Left hindlimb (tissue), 1 donor: ENCODE measurements around the gene ERMP1.
"Not testable (repeated sequence)": the region's sequence is repeated elsewhere in the genome, so short reads cannot be mapped to it uniquely, and the experiment has no call there.

Experiments
- DNase-seq: peaks from one replicate; pipeline ENCODE4 v3.0.0-alpha.2; 2018

Gene ERMP1

DNA sequence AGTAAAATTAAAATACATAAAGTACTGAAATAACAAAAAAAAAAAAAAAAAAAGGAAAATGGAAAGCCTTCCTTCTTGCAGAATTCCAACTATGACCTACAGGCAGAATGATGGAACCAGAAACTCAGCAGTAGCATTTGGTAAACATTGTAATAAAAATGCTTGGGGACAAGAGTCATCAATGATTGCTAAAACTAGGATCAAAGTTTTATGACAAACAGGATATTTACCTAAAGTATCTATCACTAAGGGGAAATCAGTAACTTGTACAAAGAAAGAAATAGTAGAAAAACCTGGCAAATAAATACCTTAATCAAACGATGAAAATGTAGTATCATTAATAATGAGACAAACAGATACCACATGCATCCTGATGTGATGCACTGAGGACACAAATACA is 17.5 kb downstream of the ERMP1 start:
- no peak for DNase-seq

- DNase-seq: no peak
These were observed 19.1 kb downstream of the ERMP1 start for GRCh38 chr9:5813824-5814223.

DNA sequence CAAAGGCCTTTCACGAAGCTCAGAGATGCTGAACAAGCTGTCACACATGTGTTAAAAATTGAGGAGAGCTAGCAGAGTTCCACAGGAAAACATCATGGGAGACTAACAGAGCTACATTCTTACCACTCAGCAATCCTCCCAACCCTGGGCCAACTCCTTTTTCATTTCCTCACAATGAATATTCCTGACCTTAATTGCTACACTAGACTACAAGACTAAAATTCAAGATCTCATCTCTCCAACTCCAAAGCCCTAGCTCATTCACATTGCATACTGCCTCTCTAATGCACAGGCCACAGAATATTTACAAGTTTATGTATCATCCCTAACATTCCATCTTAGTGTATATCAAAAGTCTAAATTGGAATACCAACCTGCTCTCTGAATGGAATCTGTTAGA is 21.2 kb downstream of the ERMP1 start:
- DNase-seq: no peak

DNA sequence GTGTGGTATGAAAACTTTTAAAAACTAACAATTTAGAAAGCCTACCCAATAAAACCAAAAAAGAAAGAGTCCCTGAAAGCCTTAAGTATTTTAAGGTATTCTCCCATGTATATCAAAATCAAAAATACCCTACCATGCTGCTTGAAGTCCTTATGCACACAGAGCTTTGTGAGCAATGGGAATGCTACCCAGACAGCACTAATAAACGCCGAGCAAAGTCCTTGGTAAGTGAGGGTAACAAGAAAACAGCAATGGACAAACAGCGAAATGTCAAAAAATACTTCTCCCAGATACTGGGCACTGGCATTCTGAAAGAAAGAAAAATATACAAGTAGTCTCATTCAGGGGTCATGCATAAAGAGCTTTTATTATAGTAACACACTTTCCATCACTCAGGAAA is 27.4 kb downstream of the ERMP1 start:
- no peak for DNase-seq

DNA sequence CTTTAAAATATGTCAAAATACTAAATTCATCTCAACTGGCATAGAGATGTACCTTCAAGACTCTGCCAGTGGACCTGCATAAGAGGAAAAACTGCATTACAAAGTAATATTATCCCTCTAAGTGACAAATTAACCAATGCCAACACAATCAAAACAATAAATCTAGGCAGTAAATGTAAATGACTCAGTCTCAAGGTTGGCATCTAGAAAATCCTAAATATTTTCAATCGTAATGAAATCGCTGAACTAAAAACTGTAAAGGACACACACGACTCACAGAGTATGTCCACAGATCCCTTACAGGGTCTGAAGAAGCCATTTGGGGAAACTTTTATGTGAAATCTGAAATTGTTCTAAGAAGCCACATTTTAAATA is 31.2 kb downstream of the ERMP1 start:
- no peak for DNase-seq

GRCh38 chr9:5800969-5801738 is 31.8 kb downstream of the ERMP1 start:
- no peak for DNase-seq

GRCh38 chr9:5800378-5800777 is 32.5 kb downstream of the ERMP1 start:
- DNase-seq: not testable (repeated sequence)

DNA sequence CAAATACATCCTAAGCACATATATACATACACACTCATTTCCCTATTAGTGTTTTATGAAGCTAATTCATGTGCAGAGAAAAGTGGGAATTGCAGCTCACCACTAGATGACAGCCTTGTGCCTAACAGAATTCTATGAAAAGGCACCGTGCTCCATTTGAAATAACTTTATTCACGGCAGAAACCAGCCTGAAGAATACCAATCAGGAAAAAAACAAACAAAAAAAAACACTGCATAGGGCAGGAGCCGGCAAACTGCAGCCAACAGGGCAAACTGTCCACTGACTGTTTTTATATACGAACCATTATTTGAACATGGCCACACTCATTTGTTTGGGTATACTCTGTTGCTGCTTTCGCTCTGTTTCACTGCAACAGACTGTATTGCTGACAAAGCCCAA is 33.6 kb downstream of the ERMP1 start:
- no peak for DNase-seq

DNA sequence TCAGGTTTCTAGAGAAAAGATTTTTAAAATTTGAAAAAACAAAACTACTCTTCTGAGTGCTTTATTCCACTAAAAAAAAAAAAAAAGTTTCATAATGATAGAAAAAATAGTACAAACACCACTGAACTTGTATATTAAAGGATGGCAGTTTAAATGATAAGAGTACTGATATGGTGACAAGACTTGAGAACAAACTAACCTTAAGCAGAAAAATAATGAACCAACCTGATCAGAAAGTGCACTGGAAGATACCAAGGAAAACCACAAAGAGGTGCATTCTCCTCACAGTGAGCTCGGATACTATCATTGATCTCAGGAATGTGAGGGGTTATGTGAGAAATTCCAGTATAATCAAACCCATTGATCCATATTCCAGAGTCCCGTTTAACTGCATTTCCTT is 34.3 kb downstream of the ERMP1 start:
- DNase-seq: no peak

DNA sequence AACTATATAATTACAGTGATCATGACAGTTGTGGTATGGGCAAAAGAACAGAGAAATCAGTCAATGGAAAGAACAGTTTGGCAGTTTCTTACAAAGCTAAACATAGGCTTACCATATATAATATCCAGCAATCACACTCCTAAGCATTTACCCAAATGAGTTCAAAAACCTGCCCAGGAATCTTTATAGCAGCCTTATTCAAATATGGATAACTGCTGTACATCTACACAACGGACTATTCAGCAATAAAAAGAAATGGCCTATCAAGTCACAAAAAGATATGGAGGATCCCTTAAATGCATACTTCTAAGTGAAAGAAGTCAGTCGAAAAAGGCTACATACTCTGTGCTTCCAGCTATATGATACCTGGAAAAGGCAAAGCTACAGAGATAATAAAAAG is 36.6 kb downstream of the ERMP1 start:
- no peak for DNase-seq

DNA sequence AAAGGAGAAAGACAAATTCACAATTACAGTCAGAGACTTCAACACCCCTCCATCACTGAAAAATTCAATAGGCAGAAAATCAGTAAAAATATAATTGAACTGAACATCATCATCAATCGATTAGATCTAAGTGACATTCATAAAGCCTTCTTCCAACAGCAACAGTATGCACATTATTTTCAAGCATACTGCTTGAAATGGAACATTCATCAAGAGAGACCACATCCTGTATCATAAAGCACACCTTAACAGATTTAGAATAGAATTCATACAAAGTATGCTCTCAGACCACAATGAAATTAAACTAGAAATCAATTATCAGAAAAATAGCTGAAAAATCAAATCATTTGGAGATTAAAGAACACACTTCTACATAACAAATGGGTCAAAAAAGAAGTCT is 39.1 kb downstream of the ERMP1 start:
- DNase-seq: no peak

DNA sequence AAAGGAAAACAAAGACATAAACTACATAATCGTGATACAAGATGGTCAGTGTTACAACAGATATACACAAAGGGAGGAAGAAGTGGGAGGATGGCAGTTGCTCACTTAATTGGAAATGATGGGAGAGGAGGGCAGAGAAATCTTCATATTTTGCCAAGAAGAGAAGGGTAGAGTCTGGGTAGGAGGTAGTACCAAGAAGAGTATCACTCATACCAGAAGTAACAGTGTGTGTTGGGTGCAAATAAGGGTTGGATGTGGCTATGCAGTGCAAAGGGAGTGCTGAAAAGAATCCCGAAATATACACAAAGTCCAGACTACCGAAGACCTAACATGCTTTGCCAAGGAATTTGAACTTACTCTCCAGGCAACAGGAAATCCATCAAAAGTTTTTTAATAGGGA is 41.0 kb downstream of the ERMP1 start:
- no peak for DNase-seq

DNA sequence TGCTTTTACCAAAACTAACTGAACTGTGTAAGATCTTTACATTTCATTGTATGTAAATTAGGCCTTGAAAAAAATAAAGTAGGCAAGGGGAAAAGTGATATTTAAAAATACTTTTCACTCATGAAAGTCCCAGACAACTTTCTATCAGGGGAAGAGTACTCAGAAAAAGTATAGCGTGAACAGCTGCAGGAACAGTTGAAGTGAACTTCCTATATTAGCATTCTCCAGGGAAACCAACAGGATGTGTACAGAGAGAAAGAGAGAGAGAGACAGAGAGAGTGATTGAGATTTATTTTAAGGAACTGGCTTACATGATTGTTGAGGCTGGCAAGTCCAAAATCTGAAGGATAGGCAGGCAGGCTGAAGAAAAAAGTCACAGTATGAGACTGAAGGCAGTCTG is 42.0 kb downstream of the ERMP1 start:
- no peak for DNase-seq

DNA sequence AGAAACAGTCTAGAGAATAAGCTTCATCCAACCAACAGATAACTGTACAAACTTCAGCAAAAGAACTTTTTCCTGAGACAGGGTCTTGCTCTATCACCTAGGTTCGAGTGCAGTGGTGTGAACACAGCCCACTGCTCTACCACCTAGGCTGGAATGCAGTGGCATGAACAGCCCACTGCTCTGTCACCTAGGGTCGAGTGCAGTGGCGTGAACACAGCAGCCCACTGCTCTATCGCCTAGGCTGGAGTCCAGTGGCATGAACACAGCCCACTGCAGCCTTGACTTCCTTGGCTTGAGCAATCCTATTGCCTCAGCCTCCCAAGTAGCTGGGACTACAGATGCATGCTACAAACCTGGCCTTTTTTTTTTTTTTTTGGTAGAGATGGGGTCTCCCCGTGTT is 43.4 kb downstream of the ERMP1 start:
- DNase-seq: no peak

DNA sequence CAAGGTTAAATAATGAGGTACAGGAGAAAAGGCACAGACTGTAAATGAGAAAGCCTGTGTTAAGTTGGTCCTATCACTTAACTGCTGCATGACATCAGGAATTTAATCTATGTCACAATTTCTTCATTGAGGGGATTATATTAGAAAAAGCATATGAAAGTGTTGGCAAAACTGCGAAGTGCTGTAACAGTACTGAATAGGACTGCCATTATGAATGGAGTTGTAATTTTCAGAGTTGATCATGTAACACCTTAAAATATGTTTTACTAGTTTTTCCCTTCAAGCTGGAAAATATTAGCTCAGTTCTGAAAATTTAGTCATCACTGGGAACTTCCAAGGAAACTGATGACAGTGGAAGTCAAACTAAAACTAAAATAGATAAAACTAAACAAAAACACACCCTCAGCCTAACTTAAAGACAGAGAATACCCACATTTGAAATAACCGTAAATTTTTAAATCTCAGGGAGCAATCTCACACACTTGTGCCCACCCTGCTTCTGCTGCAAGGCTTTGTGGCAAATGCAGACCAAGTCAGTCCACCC is 45.1 kb downstream of the ERMP1 start:
- no peak for DNase-seq

GRCh38 chr9:5787220-5787619 is 45.7 kb downstream of the ERMP1 start:
- no peak for DNase-seq

DNA sequence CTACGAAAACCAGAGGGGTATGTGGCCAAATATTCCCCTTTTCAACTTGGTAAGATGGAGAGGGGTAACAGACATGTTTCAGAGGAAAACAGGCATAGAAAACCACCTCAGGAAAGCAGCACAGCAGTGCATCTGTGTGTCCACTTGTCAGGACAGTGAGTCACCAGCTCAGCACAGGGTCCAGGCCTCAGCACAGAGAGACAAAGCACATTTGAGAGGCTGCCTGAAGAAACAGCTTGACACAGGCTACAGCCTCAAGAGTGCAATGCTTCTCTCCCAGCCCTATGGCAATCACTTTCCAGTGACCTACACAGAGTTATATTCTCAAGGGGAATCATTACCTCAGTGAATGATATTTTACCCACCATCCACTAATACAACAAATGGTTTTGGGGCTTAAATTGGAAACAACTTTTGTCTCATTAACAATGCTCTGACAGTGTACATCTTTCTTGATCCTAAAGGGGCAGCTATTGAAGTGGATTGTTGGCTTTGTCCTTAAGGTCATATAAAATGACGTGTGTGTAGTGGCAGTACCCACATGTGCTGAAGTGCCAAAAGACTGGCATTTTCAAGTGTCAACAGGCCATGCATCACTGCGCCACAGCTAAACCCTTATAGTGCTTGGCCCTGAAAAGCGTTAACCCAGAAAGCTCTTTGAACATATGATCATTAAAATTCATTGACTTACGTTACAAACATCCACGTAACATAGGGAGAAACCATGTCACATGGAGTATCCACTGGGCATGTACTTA is 46.4 kb downstream of the ERMP1 start:
- no peak for DNase-seq

- no peak for DNase-seq
These were observed 48.2 kb downstream of the ERMP1 start for GRCh38 chr9:5784526-5785315.

DNA sequence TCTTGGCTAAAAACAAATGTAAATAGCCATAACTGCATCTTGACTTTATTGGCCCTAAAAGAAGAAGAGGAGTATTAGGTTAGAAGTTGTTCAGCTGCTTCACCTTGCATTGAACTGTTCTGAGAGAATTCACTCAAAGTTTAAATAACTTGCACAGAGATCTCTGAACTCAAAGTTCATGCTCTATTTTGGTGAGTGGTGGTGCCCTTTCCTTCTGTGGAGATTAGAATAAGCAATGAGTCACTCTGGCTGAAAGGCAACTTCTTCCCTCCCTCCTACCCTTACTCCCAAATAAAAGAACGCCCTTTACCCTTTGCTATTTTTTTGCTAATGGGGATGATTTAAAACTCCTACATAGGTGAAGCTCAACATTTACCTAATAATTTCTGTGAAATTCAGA is 48.9 kb downstream of the ERMP1 start:
- DNase-seq: no peak

DNA sequence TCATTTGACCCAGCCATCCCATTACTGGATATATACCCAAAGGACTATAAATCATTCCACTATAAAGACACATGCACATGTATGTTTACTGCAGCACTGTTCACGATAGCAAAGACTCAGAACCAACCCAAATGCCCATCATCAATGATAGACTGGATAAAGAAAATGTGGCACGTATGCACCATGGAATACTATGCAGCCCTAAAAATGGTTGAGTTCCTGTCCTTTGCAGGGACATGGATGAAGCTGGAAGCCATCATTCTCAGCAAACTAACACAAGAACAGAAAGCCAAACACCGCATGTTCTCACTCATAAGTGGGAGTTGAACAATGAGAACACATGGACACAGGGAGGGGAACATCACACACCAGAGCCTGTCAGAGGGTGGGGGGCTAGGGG is 49.5 kb downstream of the ERMP1 start:
- not testable (repeated sequence) for DNase-seq

GRCh38 chr9:5779705-5780218 is 53.2 kb downstream of the ERMP1 start:
- not testable (repeated sequence) for DNase-seq

GRCh38 chr9:5778805-5779204 is 54.1 kb downstream of the ERMP1 start:
- no peak for DNase-seq

- DNase-seq: no peak
These were observed 59.5 kb downstream of the ERMP1 start for GRCh38 chr9:5773324-5773999.
